Activated T-cell treated with anti-CD3 and anti-CD28 coated beads, Interleukin-2, amount 50 U/mL, for 1 hour (primary cell): Measurements from ENCODE around the gene FRMD3.
"Not testable (repeated sequence)": the region's sequence is repeated elsewhere in the genome, so short reads cannot be mapped to it uniquely, and the experiment has no call there.

Experiments
- DNase-seq: peaks from one replicate; pipeline ENCODE4 v3.0.0-alpha.2; 2020

The FRMD3 gene

DNA sequence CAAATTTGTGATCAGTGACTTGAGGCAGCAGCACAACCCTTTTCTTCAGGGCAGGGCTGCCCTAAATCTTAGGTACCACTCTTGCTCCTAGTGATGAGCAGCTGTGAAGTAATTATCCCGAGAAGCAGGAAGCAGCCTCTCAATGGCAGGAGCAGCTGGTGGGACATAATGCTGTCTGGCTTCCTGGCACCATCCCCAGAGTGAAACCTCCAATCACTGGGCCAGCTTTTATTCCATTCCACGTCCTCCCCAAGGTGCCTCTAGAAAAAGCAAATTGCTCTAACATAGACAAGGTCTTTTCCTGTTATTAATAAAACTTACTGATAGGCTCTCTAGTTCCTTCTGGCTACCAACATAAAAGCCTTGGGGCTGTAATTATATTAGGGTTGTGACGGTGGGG, 154.0 kb downstream of the FRMD3 start:
- no peak for DNase-seq

DNA sequence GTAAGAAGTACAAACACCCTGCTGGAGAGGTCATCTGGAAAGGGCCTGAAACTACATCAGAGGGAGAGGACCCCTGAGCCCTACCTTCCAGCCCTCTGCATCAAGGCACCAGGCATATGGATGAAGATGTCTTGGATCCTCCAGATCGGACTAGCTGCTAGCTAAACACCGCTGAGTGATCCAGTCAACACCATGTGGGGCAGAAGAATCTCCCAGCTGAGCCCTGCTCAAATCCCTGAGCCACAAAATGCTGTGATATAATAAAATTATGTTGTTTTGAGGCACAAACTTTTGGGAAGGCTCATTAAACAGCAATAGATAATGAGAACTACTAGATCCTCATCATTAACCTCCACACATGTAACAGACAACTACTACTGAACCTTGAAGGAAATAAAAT, 155.2 kb downstream of the FRMD3 start:
- no peak for DNase-seq

DNA sequence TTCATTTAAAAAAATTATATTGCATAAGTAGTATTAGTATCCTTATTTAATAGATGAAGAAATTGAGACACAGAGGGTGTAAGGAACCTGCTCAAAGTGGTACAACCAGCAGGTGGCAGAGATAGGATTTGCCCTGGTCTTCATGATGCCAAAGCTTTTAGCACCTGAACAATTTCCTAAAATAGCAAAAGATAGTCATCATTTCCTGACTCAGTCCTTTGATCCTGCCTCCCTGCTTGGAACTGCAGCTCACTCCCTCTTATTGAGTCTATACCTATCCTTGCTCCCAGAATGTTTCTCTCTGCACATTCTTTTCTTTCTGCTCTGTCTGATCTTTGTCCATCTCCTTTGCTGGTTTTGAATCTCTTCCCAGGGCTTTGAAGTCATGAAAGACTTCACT, 155.8 kb downstream of the FRMD3 start:
- DNase-seq, result no peak

DNA sequence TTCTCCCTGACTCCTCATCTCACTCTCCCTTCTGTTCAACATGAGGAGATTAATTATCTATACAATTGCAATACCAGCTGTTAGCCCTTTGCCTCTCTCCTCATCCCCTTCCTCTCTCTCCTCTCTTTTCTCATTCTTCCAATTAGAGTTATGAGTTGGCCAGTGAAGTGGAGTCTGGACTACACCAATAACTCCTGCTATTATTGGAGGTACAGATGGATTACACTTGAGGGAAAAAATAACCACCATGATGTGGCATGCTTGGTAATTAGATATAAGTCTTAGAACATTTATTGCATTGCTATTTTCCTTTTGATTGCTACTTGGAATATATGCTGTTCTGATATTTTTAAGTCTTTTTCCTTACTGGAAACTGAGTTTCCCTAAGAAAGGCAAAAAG, 159.2 kb downstream of the FRMD3 start:
- no peak for DNase-seq

DNA sequence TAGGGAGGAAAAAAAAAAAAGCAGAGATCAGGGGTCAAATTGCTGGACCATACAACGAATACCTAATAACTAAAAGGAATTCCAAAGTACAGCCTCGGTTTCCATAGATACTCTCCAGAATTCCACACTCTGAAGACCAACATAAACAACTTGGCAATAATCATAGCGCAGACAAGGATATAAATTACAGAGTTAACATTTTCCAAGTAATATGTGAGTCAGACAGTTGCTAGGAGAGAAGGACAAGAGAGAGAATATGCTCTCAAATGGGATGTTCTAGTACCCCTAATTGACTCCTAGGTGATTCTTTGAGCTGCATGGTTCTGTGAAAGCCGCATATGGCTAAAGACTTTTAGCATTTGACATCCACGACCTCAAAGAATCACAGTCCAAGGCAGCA, 165.2 kb downstream of the FRMD3 start:
- DNase-seq, result no peak

DNA sequence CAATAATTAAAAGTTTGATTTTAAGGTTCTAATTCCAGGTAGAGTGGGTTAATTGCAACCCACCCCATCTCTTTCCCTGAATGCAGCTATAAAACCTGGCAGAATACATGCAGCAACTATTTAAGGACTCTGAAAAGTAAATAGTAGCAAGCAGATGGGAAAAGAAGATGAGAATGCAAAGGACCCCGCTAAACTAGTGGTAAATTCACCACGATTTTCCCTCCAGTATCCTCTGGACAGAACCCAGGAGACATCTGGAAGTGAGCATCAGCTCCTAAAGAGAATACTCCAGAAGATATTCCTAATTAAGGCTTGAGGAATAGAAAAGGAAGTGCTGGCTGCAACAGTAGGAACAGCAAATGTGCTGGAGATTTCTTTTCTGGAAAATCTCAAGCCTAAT, 170.9 kb downstream of the FRMD3 start:
- DNase-seq, result no peak

DNA sequence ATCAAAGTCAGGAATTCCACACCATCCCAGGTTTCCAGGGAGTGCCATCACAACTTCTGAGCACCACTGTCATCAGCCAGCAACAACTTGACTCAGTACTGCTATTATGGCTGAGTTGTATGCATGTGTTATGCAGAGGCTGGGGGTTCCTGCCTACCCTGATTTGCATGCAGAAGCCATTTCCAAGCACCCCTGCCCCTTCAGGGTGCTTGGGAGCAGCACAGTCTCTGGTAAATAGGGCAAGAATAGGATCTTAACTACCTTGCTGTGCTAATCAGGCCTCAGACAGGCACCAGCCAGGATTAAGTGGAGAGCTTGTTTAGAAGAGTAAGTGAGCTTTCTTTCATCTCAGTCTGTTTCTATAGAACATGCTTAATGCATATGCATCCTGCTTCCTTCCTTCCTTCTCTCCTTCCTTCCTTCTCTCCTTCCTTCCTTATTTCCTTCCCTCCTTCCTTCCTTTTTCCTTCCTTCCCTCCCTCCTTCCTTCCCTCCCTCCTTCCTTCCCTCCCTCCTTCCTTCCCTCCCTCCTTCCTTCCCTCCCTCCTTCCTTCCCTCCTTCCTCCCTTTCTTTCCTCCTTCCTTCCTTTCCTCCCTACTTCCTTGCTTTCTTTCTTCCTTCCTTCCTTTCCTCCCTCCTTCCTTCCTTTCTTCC, 175.7 kb downstream of the FRMD3 start:
- DNase-seq, result no peak

DNA sequence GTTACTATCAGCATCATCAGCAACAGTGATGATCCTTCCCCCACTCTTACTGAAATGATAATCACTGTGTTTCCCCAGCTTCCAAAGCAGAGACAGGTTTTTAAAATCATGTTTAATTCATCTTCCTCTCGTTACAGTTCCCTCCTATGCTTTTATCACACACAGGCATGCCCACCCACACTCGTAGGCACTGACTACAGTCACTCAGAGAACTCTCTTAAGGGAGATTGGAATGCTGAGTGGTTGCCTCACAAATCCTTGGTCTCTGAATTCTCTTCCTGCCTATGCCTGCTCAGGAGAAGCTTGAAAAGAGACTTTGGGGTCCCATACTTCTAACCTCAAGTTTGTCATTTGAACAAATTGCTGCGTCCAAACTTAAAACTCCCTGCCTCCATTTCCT, 179.2 kb downstream of the FRMD3 start:
- no peak for DNase-seq

DNA sequence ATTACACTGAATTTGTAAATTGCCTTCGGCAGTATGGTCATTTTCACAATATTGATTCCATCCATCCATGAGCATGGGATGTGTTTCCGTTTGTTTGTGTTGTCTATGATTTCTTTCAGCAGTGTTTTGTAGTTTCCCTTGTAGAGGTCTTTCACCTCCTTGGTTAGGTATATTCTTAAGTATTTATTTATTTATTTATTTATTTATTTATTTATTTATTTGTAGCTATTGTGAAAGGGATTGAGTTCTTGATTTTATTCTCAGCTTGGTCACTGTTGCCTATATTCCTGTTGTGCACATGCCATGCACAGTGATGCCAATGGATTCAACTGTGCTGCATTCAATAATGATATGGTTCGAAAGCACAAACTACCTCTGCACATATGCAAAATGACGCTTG, 179.7 kb downstream of the FRMD3 start:
- DNase-seq, result not testable (repeated sequence)

DNA sequence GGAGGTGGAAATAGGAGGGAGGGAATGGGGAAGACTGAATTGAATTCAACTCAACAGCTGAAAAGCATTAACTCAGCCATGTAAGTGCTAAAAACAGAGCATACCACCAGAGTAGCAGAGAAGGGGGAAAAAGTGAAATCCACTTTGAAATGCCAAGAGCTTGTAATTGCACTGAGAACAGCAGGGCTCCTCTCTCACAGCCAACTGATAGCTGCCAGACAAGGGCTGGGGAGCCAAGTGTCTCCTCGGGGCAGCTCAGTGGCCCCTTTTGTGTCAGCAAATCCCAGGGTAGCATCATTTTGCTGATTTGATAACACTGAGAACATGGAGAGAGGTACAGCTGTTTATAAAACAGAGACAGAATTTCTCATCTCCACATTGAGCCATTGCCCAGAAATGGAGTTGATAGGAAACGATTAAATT, 182.5 kb downstream of the FRMD3 start:
- DNase-seq, result no peak

DNA sequence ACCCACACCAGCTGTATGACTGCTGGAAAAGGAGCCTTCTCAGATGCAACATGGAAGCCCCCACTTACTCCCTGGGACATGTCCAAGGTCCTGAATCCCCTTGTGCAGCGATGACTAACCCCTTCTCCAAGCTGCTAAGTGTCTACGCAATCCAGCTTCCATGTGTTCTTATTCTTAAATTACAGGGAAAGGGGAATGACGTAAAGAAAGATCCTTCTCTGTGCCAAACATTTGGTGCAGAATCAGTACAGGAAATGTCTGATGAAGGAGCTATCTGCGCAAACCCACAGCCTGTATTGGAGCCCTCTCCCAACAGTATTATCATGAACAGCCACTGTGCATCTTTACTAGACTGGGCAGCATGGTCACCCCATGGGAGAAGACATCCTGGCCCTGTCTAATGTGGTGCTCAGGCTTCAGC, 183.2 kb downstream of the FRMD3 start:
- no peak for DNase-seq

DNA sequence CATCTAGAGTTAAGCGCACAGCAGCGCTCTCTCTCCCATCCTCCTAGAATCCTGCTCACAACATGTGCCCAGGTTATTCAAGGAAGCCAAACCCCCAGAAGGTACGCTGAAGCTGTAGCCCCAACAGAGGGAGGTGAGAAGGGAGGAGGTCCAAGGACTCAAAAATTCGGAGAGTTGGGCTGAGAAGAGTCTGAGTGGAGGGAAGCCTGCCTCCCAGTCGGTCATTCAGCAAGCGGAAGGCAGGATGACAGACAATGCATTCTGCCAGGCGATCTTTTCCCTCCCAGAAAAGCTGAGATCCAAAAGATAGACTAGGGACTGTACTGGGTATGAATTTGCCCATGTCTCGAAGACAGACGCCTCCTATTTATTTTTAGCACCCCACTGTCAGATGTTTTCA, 189.2 kb downstream of the FRMD3 start:
- DNase-seq, result no peak

DNA sequence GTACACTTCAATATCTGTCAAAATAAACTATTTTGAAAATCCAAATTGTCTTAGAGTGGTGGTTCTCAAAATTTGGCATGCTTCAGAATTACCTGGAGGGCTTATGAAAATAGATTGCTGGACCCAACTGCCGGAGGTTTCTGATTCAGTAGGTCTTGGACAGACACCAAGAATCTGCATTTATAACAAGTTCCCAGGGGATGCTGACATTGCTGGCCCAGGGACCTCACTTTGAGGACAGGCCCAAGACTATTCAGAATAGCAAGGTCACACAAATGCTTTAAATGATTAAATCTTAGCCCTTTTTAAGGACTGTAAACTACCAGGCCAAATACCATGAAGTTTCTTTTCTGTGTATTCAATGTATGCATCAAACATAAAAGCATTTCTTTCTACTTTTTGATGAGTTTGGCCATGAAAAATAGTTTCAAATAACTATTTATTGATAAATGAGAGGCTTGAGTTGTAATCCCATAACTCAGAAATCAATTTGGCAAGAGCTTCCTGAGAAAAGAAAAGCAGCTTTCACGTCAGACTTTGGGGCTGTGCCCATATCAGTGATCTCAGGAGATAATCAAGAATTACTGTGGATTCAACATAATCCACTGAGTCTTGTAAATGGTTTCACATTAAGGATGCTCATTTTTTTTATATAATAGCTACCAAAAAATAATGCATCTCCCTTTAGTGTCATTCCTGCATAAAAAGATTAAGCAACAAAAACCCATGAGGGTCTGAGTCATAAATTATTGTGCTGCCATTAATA, 191.4 kb downstream of the FRMD3 start:
- DNase-seq, result no peak

DNA sequence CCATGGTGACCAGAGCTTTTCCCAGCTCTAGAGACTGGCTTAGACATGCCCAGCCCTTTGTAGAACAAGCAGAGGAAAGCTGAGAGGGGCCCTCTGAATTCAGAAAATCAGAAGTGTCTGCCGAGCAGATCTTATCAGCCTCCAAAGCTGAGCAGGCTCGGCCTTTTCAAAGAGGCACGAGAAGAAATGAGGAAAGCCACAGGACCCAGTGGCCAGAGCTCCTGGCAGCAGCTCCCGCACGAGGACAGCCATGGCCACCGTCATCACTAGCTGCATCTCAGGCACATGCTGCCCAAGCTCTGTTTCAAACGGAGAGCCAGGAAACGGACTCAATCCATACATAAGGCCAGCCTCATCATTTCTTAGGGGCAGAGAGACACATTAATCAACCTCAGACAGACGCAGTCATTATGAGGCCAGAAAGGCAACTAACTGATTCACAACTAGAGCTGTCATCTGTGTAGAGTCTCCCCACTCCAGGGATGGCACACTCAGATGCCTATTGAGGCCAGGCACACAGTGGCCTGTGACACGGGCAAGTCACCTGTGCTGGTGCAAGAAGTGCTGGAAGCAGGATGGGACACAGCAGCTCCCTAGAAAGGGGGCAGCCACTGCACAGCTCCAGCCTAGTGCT, 194.7 kb downstream of the FRMD3 start:
- no peak for DNase-seq

DNA sequence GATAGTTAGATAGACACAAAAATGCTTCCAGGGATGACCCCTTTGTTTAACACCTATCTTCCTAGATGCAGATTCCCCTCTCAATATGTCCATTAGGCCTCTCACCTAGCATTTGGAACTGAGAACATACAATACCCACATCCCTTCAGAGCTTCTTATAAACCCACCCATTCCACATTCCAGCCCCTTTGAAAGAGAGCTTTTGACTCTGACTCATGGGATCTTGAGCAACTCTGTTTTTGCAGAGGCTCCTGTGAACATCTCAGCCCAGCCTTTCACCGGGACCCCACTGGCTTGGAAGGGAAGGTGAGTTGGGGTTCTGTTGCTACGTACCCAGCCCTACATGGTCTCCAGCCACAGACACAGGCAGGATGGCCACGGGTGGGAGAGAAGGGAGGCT, 195.5 kb downstream of the FRMD3 start:
- DNase-seq, result no peak

DNA sequence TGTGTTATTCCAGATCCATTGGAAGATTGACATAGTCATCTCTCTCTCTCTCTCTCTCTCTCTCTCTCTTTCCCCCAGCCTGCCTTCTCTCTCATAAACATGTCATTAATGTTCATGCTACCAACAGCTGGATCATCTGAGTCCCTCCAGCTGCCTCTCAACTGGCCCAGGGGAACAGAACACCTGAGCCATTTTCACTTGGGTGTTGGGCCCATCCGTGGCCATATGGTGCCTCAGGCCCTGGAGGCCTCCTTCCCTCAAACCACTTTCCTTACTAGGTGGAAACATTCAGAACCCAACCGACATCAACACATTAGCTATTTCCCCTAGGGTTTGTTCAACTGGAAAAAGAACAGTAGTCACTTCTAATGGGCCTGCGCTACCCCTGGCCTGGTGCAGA, 196.2 kb downstream of the FRMD3 start:
- no peak for DNase-seq

DNA sequence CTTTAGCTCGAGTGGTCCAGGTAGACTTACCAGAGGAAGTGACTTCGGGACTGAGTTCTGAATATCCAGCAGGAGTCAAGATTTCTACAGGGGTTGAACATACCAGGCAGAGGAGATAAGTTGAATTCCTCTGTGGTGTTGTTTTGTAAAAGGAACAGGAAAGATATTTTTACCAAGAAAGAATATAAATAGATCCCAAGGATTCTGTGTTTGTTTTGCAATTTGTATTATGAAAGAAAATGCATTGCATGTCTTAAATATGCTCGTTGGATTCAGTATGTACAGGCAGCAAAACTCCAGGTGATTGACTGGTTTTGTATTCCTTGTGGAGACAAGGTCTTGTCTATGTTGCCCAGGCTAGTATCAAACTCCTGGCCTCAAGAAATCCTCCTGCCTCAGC, 197.8 kb downstream of the FRMD3 start:
- no peak for DNase-seq

DNA sequence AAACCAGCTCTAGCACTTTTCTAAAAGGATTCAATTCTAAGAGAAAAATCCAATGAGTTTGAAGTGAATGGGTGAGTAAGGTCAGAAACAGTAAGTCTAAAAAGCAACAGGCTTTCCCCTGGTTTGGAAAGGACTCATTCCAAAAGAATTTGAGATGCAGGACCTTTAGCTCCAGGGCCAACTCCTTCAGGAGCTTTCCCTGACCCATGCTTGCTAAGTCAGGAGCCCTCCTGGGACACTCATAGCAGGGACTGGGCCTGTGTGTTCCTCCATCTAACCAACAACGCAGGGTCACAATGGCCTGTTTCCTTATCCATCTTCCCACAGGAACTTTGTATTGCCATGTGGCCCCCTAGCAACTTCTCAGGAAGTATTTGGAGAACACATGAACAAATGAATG, 198.8 kb downstream of the FRMD3 start:
- DNase-seq, result no peak

DNA sequence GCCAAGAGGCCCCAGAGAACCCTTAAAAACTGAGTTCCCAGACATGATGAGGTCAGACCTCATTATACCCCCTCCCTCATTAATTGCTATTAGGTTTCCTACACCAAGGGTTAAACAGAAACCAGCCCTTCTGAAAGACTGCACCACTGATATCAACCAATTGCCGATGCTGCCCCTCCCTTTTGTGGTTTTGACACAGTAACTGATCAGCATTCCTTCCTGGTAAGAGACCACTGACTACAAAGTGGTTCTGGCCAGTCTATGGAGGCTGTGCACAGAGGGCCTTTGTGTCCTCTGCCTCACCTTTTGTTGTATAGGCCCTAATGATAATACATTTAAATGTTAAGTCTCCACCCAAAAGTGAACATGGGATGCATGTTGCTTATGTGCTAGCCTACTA, 201.5 kb downstream of the FRMD3 start:
- DNase-seq, result no peak

DNA sequence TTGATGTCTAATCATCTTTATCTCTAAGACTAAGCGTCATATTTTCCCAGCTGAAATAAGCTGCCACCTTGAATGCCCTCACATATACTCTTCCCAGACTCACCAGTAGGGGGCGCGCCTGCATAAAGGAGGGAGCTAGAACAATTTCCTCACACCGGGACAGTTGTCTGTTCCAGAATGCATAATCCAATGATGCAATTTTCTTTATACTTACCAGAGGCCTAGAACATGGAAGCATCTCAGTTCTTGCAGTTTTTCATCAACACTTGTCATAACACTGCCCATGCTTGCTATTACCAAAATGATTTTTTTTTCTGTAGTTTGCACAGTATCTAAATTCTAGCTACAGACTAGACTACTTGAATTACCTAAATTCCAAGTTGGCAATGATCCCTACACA, 203.9 kb downstream of the FRMD3 start:
- peak; percentile 50 for DNase-seq

DNA sequence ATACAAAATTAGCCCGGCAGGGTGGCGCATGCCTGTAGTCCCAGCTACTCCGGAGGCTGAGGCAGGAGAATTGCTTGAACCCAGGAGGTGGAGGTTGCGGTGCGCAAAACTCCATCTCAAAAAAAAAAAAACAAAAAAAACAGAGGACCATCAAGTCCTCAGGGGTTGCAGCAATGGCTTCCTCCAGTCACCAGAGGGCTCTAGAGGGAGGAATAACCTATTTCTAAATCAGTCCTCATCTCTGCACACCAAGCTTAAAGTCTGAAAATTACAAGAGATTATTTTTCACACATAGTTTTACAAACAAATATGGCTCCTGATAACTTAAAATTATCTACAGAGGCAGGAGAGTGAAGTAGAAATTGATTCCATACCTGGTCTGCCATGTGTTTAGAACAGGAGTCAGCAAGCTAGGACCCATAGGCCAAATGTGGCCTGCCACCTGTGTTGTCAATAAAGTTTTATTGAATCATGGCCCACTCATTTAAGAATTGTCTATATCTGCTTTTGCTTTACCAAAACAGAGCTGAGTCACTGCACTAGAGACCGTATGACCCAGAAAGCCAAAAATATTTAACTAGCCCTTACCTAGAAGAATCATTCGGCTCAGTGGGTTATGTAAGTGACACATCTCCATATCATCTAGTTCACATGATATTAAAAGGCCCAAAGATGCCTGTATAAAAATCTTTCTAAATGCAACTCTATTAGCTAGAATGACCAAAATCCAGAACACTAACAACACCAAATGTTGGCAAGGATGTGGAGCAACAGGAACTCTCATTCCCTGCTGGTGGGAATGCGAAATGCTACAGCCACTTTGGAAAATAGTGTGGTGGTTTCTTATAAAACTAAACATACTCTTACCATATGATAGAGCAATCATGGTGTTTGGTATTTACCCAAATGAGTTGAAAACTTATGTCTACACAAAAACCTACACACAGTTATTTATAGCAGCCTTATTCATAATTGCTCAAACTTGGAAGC, 207.7 kb downstream of the FRMD3 start:
- DNase-seq, result no peak

DNA sequence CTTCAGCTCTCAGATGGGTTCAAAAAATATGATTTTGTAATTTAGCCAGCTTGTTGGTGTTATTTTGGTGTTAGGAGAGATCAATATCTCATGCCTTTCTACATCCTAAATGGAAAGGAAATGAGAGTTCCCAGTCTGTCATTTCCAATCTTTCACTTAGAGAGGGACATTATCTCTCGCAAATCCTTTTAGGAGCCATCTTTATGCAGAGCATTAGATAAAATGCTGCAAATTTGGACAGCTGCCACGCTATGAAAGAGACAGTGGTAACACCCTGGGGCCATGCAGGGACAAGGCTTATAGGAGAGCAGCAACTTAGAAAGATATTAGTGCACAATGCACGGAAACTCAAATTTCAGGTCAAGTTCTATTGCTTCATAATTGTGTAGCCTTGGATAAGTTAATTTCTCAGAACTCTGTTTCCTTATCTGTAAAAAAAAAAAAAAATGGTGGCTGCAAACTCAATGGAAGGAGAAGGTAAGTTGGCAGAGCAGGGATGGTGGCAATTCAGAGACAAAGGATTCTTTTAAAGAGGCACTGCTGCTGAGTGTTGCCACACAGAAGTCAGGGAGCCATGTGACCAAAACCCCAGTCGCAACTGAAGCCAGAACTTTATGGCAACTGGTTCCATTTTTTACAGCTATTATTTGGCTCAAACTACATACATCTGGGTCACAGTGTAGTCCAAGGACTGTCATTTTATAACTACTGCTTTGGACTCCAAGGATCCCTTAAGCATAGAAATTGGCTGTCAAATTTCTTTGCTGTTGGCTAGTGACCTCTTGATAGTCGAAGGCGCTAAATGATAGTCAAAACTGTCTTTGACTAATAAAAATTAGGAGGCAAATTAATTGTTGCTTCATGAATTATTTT, 210.2 kb downstream of the FRMD3 start:
- no peak for DNase-seq
